GM08714 (cell line): ENCODE measurements around the gene LRBA.

Experiments
- H3K4me3 ChIP-seq: fragments of 200-500 bp; sonication (Bioruptor generic); 2 replicates; pipeline ENCODE4 v1.5.1; 2014; ENCODE audit warnings: mild to moderate bottlenecking, low read length, inconsistent platforms
- ZNF274 ChIP-seq: IDR thresholded peaks from 2 replicates; pipeline ENCODE4 v1.6.1; 2012; ENCODE audit warnings: mild to moderate bottlenecking, low read depth, low read length

The LRBA gene

GRCh38 chr4:150255610-150256224, 759.4 kb downstream of the LRBA start:
- TF ChIP-seq ZNF274: no peak
- no peak overlapping the region for H3K4me3 ChIP-seq

DNA sequence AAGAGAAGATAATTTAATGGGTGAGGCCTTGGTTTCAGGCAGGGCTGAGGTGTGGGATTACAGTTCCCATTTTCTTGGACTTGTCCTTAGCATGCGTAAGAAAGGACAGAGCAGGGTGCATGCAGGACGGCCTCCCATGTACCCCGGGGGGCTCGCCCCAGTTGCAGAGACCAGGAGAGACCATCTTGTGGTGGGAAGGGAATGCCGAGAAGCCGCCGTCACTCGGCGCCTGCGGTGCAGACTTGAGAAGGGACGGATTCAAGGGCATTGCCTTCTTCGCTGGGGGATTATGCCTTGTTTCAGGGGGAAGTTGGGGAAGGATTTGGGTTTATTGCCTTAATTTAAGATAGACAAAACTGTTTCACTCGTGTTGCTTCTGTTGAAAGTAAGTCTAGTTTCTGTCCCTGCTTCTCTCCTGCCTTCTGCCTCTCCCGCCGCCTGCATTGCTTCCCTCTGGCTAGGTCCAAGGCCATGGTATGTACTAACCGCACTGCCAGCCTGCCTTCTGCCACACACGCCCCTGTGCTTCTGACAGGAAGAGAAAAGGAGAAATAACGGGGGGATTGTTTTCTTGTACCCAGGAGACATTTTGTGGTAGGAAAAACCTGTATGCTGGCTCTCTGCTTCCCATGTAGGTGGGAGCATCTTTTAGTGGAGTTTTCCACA, 761.0 kb downstream of the LRBA start:
- no peak for TF ChIP-seq ZNF274
- no peak overlapping the region for H3K4me3 ChIP-seq

GRCh38 chr4:150253416-150253815, 761.7 kb downstream of the LRBA start:
- no peak for TF ChIP-seq ZNF274
- no peak overlapping the region for H3K4me3 ChIP-seq

GRCh38 chr4:150252741-150253140, 762.3 kb downstream of the LRBA start:
- TF ChIP-seq ZNF274: no peak

GRCh38 chr4:150252306-150252705, 762.8 kb downstream of the LRBA start:
- no peak for TF ChIP-seq ZNF274
- H3K4me3 ChIP-seq: no peak overlapping the region

More at GRCh38 chr4:150252741-150253140, 762.3 kb downstream of the LRBA start:
- no peak overlapping the region for H3K4me3 ChIP-seq

- no peak overlapping the region for H3K4me3 ChIP-seq
- no peak for TF ChIP-seq ZNF274
Observed at GRCh38 chr4:150251752-150252190, 763.3 kb downstream of the LRBA start.

- TF ChIP-seq ZNF274: no peak
Observed at GRCh38 chr4:150250998-150251651, 764.0 kb downstream of the LRBA start.

DNA sequence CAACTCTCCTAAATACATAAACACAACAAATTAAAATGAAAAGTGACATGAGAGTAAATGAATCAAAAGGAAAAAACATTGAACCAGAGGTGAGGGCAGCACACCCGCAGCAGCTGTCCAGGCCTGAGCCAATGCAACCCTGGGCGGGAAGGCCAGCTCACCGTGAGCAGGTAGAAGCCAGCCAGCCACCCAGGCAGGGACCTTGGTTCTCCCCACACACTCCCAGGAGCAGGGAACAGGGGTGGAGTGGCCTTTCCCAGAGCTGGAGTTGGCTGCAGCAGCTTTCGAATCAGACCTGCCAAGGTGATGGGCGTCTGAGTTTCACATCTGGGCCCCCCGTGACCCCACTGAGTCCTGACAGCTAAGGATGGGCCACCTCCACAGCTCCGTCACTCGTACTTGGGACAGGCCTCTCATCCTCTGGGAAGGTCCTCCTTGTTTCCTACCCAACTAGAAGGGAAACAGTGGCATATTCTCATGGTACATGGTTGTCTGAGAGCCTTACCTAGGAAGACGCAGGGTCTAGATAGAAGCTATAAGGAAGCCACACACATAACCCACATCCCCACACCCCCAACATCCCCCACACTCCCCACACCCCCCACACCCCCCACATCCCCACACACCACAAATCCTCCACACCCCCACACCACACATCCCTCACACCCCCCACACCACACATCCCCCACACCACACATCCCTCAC, 764.6 kb downstream of the LRBA start:
- H3K4me3 ChIP-seq: no peak overlapping the region
- no peak for TF ChIP-seq ZNF274

More at GRCh38 chr4:150250998-150251651, 764.0 kb downstream of the LRBA start:
- H3K4me3 ChIP-seq: no peak overlapping the region

DNA sequence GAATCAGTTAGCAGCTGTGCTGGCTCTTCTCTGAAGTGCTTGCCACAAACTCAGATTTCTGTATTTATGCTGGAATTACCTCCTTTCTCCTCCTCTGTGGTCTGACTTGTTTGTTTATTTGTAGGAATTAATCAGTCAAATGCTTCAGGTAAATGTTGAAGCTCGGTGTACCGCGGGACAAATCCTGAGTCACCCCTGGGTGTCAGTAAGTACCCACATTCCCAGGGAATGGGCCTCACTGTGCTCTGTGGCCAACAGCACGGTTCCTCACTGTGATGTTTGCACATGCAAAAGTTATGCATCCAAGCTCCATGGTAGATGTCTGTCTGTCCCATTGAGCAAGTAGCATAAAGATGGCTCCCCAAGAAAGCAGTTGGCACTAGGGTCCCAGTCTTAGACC, 766.9 kb downstream of the LRBA start:
- no peak overlapping the region for H3K4me3 ChIP-seq
- no peak for TF ChIP-seq ZNF274

GRCh38 chr4:150247184-150247583, 767.9 kb downstream of the LRBA start:
- H3K4me3 ChIP-seq: no peak overlapping the region
- TF ChIP-seq ZNF274: no peak

GRCh38 chr4:150244600-150244999, 770.5 kb downstream of the LRBA start:
- H3K4me3 ChIP-seq: no peak overlapping the region
- no peak for TF ChIP-seq ZNF274

- no peak overlapping the region for H3K4me3 ChIP-seq
- no peak for TF ChIP-seq ZNF274
Observed at GRCh38 chr4:150243932-150244331, 771.2 kb downstream of the LRBA start.

GRCh38 chr4:150242820-150243458, 772.1 kb downstream of the LRBA start:
- TF ChIP-seq ZNF274: no peak
- no peak overlapping the region for H3K4me3 ChIP-seq

GRCh38 chr4:150240011-150240410, 775.1 kb downstream of the LRBA start:
- no peak for TF ChIP-seq ZNF274
- H3K4me3 ChIP-seq: no peak overlapping the region
